HG03039 (cell line): ENCODE measurements around the gene CAMSAP1.

Experiments
- ATAC-seq: cut with Tn5 transposase; IDR thresholded peaks from one replicate; pipeline ENCODE4 v1.9.1; 2021; ENCODE audit warnings: mild to moderate bottlenecking, moderate library complexity; ENCODE audit not compliant: unreplicated experiment

CAMSAP1 gene

DNA sequence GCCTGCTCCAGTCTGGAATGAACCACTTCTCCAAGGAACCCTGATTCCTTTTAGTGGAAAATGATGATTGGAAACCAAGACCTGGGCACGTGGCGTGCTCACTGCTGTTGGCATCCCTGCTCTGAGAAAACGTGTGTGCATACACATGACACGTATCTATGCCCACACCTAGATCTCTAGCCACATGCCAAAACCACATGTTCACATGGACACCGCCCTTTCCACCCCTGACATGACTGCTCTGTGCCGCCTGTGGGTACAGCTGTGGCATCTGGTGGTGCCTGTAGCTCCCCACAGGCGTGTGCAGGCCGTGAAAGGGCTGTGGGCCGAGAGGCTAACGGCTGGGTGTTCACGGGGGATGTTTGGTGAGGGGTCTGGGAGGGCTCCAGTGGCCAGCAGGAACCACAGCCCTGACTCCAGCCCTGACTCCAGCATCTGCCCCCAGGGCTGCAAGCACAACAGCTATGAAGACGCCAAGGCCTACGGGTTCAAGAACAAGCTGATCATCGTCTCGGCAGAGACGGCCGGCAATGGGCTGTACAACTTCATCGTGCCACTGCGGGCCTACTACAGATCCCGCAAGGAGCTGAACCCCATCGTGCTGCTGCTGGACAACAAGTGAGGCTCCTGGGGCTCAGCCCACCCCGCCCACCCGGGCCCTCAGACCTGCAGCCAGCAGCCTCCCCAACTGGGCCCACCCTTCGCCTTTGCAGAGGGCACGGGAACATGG, 130.3 kb downstream of the CAMSAP1 start:
- no peak for ATAC-seq

- ATAC-seq, result no peak
These were observed 131.4 kb downstream of the CAMSAP1 start for GRCh38 chr9:135775911-135776310.

GRCh38 chr9:135774794-135775525, 132.4 kb downstream of the CAMSAP1 start:
- ATAC-seq, result no peak

GRCh38 chr9:135774239-135774747, 133.1 kb downstream of the CAMSAP1 start:
- no peak for ATAC-seq

- no peak for ATAC-seq
These were observed 133.7 kb downstream of the CAMSAP1 start for GRCh38 chr9:135773530-135774238.

GRCh38 chr9:135772702-135773493, 134.4 kb downstream of the CAMSAP1 start:
- ATAC-seq, result no peak

DNA sequence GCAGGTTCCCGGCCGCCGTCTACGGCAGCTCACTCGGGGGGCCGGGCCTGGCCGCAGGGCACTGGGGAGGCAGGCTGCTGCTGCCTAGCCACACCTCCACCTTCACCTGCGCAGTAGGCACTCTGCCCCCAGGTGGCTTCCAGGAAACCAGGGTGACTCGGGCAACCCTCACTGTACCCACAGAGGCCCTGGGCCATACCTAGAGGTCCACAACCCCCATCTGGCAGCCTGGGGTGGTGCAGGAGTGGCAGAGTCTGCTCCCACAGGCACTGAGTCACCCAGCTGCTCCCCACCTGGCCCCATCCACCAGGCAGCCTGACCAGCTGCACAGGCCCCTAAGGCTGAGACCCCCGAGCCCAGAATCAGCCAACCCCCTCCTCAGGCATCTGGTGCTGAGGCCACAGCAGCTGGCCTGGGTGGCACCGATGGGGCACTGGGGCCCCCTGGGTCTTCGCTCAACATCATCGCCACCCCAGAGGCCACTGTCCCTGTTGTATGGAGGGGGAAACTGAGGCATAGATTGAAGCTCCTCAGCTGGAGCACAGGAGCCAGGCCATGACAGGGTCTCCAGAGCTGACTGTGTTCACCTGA, 135.2 kb downstream of the CAMSAP1 start:
- no peak for ATAC-seq

GRCh38 chr9:135771401-135772051, 135.8 kb downstream of the CAMSAP1 start:
- ATAC-seq, result no peak

- ATAC-seq, result no peak
These were observed 136.6 kb downstream of the CAMSAP1 start for GRCh38 chr9:135770771-135771170.

- no peak for ATAC-seq
These were observed 137.2 kb downstream of the CAMSAP1 start for GRCh38 chr9:135770203-135770535.

DNA sequence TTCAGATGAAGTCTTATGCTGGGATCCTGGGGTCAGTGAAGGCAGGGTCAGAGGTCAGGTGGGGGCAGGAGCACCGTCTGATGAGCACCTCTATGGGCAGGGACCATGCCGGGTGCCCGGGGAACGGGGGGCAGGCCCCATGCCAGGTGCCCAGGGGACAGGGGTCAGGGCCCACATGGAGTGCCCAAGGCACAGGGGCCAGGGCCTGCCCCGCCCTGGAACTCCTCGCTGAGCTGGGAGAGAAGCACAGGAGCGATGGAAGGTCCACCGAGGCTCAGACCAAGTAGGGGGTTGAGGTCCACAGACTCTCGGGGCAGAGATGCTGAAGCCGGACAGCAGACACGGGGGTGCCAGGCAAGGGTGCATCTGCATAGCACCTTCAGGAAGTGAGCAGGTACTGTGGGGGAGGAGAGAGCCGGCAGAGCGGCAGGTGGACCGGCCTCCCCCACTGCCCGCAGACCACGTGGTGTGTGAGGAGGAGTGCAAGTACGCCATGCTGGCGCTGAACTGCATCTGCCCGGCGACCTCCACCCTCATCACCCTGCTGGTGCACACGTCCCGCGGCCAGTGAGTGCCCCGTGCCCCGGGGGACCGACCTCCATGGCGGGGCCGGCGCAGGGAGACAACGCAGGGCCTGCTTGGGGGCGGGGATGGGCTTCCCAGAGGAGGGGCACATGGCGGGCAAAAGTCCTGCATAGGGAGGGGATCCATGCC, 137.7 kb downstream of the CAMSAP1 start:
- ATAC-seq, result no peak

GRCh38 chr9:135768516-135769218, 138.7 kb downstream of the CAMSAP1 start:
- ATAC-seq, result no peak

DNA sequence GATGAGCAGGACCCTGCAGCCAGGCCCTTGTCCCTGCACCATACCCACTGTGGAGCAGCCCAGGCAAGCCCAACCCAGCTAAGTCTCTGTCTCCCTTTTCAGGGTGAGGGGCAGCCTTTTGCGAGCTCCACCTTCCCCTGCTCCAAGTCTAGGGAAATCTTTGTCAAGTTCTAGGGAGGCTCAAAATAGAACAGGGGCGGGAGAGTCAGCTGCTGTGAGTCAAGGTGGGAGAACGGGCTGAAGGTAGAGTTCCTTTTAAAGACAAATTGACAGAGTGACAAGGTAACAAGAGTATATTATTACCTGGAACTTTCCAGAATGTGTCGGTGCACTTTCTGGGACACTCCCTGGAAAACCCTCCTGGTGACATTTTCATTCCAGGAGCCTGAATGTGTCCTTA, 140.6 kb downstream of the CAMSAP1 start:
- ATAC-seq, result no peak

- no peak for ATAC-seq
These were observed 141.1 kb downstream of the CAMSAP1 start for GRCh38 chr9:135766251-135766650.

DNA sequence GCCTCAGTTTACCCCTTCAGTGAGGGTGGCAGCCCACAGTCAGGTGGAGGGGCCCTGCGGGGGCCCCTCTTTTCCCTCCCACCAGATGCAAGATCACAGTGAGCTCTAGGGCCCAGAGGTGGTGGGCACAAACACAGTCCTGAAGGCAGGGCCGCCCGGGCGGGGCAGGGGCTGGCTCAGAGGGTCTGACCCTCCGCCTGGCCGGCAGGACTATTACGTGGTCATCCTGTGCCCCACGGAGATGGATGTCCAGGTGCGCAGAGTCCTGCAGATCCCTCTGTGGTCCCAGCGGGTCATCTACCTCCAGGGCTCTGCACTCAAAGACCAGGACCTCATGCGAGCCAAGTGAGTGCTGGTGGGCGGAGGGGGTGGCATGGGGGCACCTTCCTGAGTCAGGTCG, 141.9 kb downstream of the CAMSAP1 start:
- no peak for ATAC-seq

DNA sequence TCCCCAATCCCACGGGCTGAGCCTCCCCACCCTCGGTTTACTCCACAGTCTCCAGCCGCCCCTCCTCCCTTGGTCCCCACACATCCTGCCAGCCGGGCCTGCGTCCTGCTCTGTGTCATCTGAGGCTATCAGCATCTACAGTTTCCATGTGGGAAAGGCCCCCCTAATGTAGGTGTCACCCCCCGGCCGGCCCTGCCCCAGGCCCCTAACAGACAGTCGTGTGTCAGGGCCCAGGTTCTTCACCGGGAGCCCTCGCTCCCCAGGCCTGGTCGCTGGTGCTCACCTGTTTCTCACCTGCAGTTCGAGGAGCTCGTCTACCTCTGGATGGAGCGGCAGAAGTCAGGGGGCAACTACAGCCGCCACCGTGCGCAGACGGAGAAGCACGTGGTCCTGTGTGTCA, 142.6 kb downstream of the CAMSAP1 start:
- no peak for ATAC-seq

- ATAC-seq, result no peak
These were observed 143.5 kb downstream of the CAMSAP1 start for GRCh38 chr9:135763716-135764446.

DNA sequence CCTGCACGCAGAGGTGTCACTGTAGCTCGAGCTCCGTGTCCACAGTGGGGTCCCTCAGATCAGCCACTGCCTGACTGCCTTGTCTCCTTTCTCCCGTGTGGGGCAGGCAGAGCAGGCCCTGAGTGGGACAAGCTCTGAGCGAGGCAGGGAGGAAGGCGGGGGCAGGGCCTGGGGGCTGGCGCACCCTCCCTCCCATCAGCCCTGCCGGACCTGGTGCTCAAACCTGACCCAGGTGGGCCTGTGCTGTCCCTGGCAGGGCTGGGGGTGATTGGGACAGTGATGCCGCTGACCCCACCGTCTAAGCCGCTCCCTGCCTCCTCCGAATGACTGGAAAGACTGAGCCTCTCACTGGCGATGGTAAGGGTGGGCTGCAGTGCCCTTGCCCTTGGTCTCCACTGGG, 144.4 kb downstream of the CAMSAP1 start:
- no peak for ATAC-seq
